Upper lobe of left lung (tissue), 6 donors: ENCODE data around the gene LRRK1. TPM values are rescaled to one million over a fixed set of nuclear protein-coding genes. Genes with fewer than 3 reads are reported as not detected.

Source experiments
- ATAC-seq, 2 donors: fragments of 200-7000 bp; cut with Tn5 transposase; one replicate each; pipeline ENCODE4 v1.9.1; 2022; ENCODE audit warnings: mild to moderate bottlenecking in 2 of 2, moderate library complexity in 2 of 2; ENCODE audit not compliant: low FRiP score in 2 of 2
- DNase-seq, 2 donors: peaks; one replicate each; pipeline ENCODE4 v3.0.0-alpha.2; 2019 to 2020
- H3K27ac ChIP-seq, 4 donors: fragments of 200-600 bp; sonication (generic); one replicate each; pipeline ENCODE4 v1.5.1; 2016 to 2019
- H3K27me3 ChIP-seq, 4 donors: fragments of 200-600 bp; sonication (generic); one replicate each; pipeline ENCODE4 v1.5.1; 2017 to 2019
- H3K36me3 ChIP-seq, 4 donors: fragments of 200-600 bp; sonication (generic); one replicate each; pipeline ENCODE4 v1.5.1; 2016 to 2019
- H3K4me1 ChIP-seq, 4 donors: fragments of 200-600 bp; sonication (generic); one replicate each; pipeline ENCODE4 v1.5.1; 2018 to 2019
- H3K4me3 ChIP-seq, 4 donors: fragments of 200-600 bp; sonication (generic); one replicate each; pipeline ENCODE4 v1.5.1; 2017 to 2019; ENCODE audit warnings: mild to moderate bottlenecking in 2 of 4, moderate library complexity in 1 of 4
- H3K9me3 ChIP-seq, 4 donors: fragments of 200-600 bp; sonication (generic); one replicate each; pipeline ENCODE4 v1.5.1; 2018 to 2019
- EP300 ChIP-seq, 4 donors: sonication (generic); formaldehyde crosslinking; IDR thresholded peaks; one replicate each; pipeline ENCODE4 v1.5.1; 2017; ENCODE audit warnings: antibody characterized with exemption in 4 of 4, control low read depth in 2 of 4
- POLR2A ChIP-seq, 4 donors: fragments of 450-650 bp; IDR thresholded peaks; one replicate each; pipeline ENCODE4 v1.5.1; 2016 to 2017; ENCODE audit warnings: antibody characterized with exemption in 4 of 4, mild to moderate bottlenecking in 2 of 4
- POLR2AphosphoS5 ChIP-seq, 2 donors: sonication (generic); formaldehyde crosslinking; IDR thresholded peaks; one replicate each; pipeline ENCODE4 v1.5.1; 2017; ENCODE audit warnings: antibody characterized with exemption in 2 of 2
- WGBS, 2 donors: methylation state at CpG; one replicate each; pipeline ENCODE4 v1.1.5; 2017 to 2018; 5-methylcytosine and 5-hydroxymethylcytosine counted together
- total RNA-seq, 6 donors: library from RNA; depleted of rRNA in 4 of 6; stranded (reverse); fragments of >200 nt in 4 of 6; gene quantifications; one replicate each; pipeline versions ENCODE4 v1.1.0 to v1.2.1, GENCODE V29; 2016 to 2021
- TF ChIP-seq, protein P1 (sequence below), 6 experiments: fragments of 450-650 bp in 4 of 6; fragments of 200-600 bp in 2 of 6; sonication (generic) in 2 of 6; IDR thresholded peaks; one replicate each; pipeline ENCODE4 v1.5.1; 2016 to 2019; ENCODE audit warnings: antibody characterized with exemption in 6 of 6
- donor health status: DM: no; HTN: no; CAD: no; lungs with moderate emphysema.
- donor health status: DM: no; HTN: yes; CAD: no; lungs with severe emphysema.

The LRRK1 gene
- total RNA-seq, 6 donors from 2014 or later, result 15.0 to 47.1 (median 31.2) TPM

GRCh38 chr15:101115393-101115785 lies 196.2 kb downstream of the LRRK1 start:
- H3K4me1 ChIP-seq, result peaks cover 0 to 10% (median 4%) of the 10 kb centered on the region in 4 donors
- TF ChIP-seq POLR2AphosphoS5 (IDR thresholded peaks at IDR 0.05) (no peak), EP300 (IDR thresholded peaks at IDR 0.05) (no peak), POLR2A (IDR thresholded peaks at IDR 0.05) (no peak)
- TF ChIP-seq, protein P1, sequence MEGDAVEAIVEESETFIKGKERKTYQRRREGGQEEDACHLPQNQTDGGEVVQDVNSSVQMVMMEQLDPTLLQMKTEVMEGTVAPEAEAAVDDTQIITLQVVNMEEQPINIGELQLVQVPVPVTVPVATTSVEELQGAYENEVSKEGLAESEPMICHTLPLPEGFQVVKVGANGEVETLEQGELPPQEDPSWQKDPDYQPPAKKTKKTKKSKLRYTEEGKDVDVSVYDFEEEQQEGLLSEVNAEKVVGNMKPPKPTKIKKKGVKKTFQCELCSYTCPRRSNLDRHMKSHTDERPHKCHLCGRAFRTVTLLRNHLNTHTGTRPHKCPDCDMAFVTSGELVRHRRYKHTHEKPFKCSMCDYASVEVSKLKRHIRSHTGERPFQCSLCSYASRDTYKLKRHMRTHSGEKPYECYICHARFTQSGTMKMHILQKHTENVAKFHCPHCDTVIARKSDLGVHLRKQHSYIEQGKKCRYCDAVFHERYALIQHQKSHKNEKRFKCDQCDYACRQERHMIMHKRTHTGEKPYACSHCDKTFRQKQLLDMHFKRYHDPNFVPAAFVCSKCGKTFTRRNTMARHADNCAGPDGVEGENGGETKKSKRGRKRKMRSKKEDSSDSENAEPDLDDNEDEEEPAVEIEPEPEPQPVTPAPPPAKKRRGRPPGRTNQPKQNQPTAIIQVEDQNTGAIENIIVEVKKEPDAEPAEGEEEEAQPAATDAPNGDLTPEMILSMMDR (IDR thresholded peaks at IDR 0.05), result no peak
- no peaks in the 10 kb centered on the region for H3K36me3 ChIP-seq
- H3K27ac ChIP-seq, result no peak overlapping the region
- H3K4me3 ChIP-seq, result no peak overlapping the region
- H3K27me3 ChIP-seq, result no peaks in the 10 kb centered on the region
- no peaks in the 10 kb centered on the region for H3K9me3 ChIP-seq
- DNase-seq (no peak), ATAC-seq (no peak)
- WGBS, 2 donors, result 65 to 75% methylated on average over 9 of the region's 9 CpGs

- Histone ChIP-seq H3K9me3 (no peaks in the 10 kb centered on the region), H3K4me3 (no peak overlapping the region), H3K27ac (no peak overlapping the region), H3K36me3 (no peaks in the 10 kb centered on the region), H3K4me1 (peaks cover 4 to 16% (median 8%) of the 10 kb centered on the region in 4 donors), H3K27me3 (no peaks in the 10 kb centered on the region)
- TF ChIP-seq POLR2A (IDR thresholded peaks at IDR 0.05) (no peak), EP300 (IDR thresholded peaks at IDR 0.05) (no peak), POLR2AphosphoS5 (IDR thresholded peaks at IDR 0.05) (no peak)
- TF ChIP-seq, protein P1 (IDR thresholded peaks at IDR 0.05), result no peak
- WGBS, 2 donors, result 43 to 52% methylated on average over 13 to 17 of the region's 17 CpGs
- peak in 1 of 2 donors; percentile 78 for ATAC-seq
- peak in 1 of 2 donors; percentile 53 for DNase-seq
Measured at GRCh38 chr15:101115786-101116680, 196.9 kb downstream of the LRRK1 start.

GRCh38 chr15:101116681-101116976 lies 197.5 kb downstream of the LRRK1 start:
- DNase-seq, result no peak
- H3K4me1 ChIP-seq, result peaks cover 9 to 21% (median 14%) of the 10 kb centered on the region in 4 donors
- no peak for ATAC-seq
- WGBS, 2 donors, result 75 to 92% methylated on average over 1 of the region's 1 CpG
- H3K36me3 ChIP-seq, result no peaks in the 10 kb centered on the region
- H3K9me3 ChIP-seq, result no peaks in the 10 kb centered on the region
- H3K27ac ChIP-seq, result no peak overlapping the region
- H3K4me3 ChIP-seq, result no peak overlapping the region
- no peaks in the 10 kb centered on the region for H3K27me3 ChIP-seq
- TF ChIP-seq POLR2A (IDR thresholded peaks at IDR 0.05), result no peak
- no peak for TF ChIP-seq EP300 (IDR thresholded peaks at IDR 0.05)
- TF ChIP-seq, protein P1 (IDR thresholded peaks at IDR 0.05), result no peak

DNA sequence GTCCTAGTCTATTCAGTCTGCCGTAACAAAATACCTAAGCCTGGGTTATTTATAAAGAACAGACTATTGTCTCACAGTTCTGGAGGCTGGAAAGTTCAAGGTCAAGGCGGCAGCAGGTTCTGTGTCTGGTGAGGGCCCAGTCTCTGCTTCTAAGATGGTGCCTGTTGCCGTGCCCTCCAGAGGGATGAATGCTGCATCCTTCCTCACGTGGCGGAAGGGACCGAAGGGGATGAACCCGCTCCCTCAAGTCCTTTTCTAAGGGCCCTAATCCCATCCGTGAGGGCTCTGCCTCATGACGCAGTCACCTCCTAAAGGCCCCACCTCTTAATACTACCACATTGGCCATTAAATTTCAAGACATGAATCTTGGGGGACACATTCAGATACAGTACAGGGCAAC lies 199.0 kb downstream of the LRRK1 start:
- peaks cover 19 to 28% (median 24%) of the 10 kb centered on the region in 4 donors for H3K4me1 ChIP-seq

More for the DNA sequence above, 199.0 kb downstream of the LRRK1 start:
- Histone ChIP-seq H3K27me3 (no peaks in the 10 kb centered on the region), H3K4me3 (no peak overlapping the region), H3K27ac (no peak overlapping the region), H3K9me3 (no peaks in the 10 kb centered on the region), H3K36me3 (no peaks in the 10 kb centered on the region)
- DNase-seq, result no peak
- WGBS, 2 donors, result 98% methylated on average over 6 to 9 of the region's 9 CpGs
- no peak for ATAC-seq
- TF ChIP-seq EP300 (IDR thresholded peaks at IDR 0.05) (no peak), POLR2AphosphoS5 (IDR thresholded peaks at IDR 0.05) (no peak), POLR2A (IDR thresholded peaks at IDR 0.05) (no peak)
- TF ChIP-seq, protein P1 (IDR thresholded peaks at IDR 0.05), result no peak
